ENCODE data around the gene ABHD17C.
"Not testable (repeated sequence)": the region's sequence is repeated elsewhere in the genome, so short reads cannot be mapped to it uniquely, and the experiment has no call there.

The ABHD17C gene

GRCh38 chr15:80758130-80758745, 63.1 kb downstream of the ABHD17C start:
- peak; percentile 20 for DNase-seq (ENCODE audit: low read depth)
- TF ChIP-seq CTCF (IDR thresholded peaks at IDR 0.05; ENCODE audit: low read length, missing control alignments), result no peak
- no peak overlapping the region for H3K4me3 ChIP-seq (replicated peaks; ENCODE audit: low read depth, low read length)

DNA sequence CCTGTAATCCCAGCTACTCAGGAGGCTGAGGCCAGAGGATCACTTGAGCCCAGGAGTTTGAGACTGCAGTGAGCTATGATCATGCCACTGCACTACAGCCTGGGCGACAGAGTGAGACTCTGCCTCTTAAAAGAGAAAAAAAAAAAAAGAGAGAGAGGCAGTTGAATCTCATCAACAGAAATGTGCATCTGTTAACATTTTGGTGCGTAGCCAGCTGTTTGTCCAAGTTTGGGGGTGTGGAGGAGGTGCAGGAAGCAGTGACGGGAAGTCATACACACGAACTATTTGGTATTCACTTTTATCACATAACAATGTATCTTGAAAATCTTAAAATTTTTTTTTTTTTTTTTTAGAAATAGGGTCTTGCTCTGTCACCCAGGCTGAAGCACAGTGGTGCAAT, 65.8 kb downstream of the ABHD17C start:
- TF ChIP-seq CTCF (IDR thresholded peaks at IDR 0.05; ENCODE audit: low read length, missing control alignments), result no peak
- DNase-seq (ENCODE audit: low read depth), result no peak
- H3K4me3 ChIP-seq (replicated peaks; ENCODE audit: low read depth, low read length), result no peak overlapping the region

GRCh38 chr15:80761754-80762153, 66.6 kb downstream of the ABHD17C start:
- no peak for DNase-seq (ENCODE audit: low read depth)
- TF ChIP-seq CTCF (IDR thresholded peaks at IDR 0.05; ENCODE audit: low read length, missing control alignments), result no peak
- H3K4me3 ChIP-seq (replicated peaks; ENCODE audit: low read depth, low read length), result no peak overlapping the region

DNA sequence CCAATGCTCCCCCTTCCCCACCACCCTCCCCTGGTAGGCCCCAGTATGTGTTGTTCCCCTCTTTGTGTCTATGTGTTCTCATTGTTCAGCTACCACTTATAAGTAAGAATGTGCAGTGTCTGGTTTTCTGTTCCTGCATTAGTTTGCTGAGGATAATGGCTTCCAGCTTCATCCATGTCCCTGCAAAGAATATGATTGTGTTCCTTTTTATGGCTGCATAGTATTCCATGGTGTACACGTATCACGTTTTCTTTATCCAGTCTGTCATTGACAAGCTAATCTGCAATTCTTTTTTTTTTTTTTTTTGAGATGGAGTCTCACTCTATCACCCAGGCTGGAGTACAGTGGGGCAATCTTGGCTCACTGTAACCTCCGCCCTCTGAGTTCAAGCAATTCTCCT, 68.1 kb downstream of the ABHD17C start:
- not testable (repeated sequence) for DNase-seq (ENCODE audit: low read depth); H3K4me3 ChIP-seq (replicated peaks; ENCODE audit: low read depth, low read length)

DNA sequence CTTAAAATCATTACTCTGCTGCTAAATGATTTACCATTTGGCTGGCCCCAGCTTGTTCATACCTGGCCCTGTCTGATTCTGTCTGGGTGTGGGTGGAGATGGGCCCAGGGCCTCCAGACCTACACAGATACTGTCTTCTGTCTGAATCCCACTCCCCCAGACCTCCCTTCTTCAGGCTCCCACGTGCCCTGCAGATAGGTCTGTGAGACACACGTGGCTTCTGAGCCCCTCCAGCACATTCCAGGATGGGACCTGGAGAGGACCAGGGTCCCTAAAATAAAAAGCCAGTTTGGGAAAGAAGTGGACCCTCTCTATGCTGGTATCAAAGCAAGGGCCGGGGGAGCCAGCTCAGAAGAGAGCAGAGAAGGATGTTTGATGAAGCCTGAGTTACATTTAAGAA, 69.4 kb downstream of the ABHD17C start:
- H3K4me3 ChIP-seq (replicated peaks; ENCODE audit: low read depth, low read length), result no peak overlapping the region
- no peak for DNase-seq (ENCODE audit: low read depth)
- no peak for TF ChIP-seq CTCF (IDR thresholded peaks at IDR 0.05; ENCODE audit: low read length, missing control alignments)

GRCh38 chr15:80766275-80766674, 71.2 kb downstream of the ABHD17C start:
- no peak for DNase-seq (ENCODE audit: low read depth)
- no peak overlapping the region for H3K4me3 ChIP-seq (replicated peaks; ENCODE audit: low read depth, low read length)
- TF ChIP-seq CTCF (IDR thresholded peaks at IDR 0.05; ENCODE audit: low read length, missing control alignments), result no peak

DNA sequence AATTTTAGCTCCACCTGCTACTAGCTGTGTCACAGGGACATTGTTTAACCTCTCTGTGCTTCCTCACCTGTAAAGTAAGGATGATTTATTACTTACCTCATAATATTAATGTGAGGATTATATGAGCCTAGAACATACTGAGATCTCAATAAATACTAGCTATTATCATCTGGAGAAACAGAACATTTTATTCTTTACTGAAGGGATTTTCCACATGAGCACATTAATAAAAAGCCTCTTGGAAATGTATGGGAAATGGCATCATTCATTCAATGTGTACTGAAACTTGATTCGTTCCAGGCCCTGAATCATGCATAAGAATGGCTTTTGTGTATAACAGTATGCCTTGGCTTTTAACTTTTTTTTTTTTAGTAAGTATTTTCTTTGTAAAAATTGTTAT, 73.0 kb downstream of the ABHD17C start:
- no peak for DNase-seq (ENCODE audit: low read depth)
- H3K4me3 ChIP-seq (replicated peaks; ENCODE audit: low read depth, low read length), result no peak overlapping the region
- TF ChIP-seq CTCF (IDR thresholded peaks at IDR 0.05; ENCODE audit: low read length, missing control alignments), result no peak
